ENCODE measurements around the gene CYP3A4.

- TF ChIP-seq CTCF (IDR thresholded peaks at IDR 0.05; ENCODE audit: low read depth, low read length, poor library complexity, severe bottlenecking) (no peak), EZH2phosphoT487 (IDR thresholded peaks at IDR 0.05; ENCODE audit: borderline replicate concordance, low read length) (no peak)
These were observed at the start of gene CYP3A4 for GRCh38 chr7:99784007-99784406.
